GM12875 (cell line): ENCODE data around the gene KIF15.
"Not testable (repeated sequence)": the region's sequence is repeated elsewhere in the genome, so short reads cannot be mapped to it uniquely, and the experiment has no call there.

ENCODE experiments used
- H3K4me3 ChIP-seq: one replicate; pipeline ENCODE4 v1.5.1; 2011; ENCODE audit warnings: low read depth, low read length, control low read depth
- CTCF ChIP-seq: IDR thresholded peaks from 2 replicates; pipeline ENCODE4 v1.5.1; 2011; ENCODE audit warnings: low read depth, mild to moderate bottlenecking, control low read depth, inconsistent platforms, low read length, moderate library complexity, borderline replicate concordance; ENCODE audit not compliant: insufficient read depth

The KIF15 gene

GRCh38 chr3:44845528-44846520 is 84.2 kb downstream of the KIF15 start:
- no peak for TF ChIP-seq CTCF
- H3K4me3 ChIP-seq, result no peak overlapping the region

DNA sequence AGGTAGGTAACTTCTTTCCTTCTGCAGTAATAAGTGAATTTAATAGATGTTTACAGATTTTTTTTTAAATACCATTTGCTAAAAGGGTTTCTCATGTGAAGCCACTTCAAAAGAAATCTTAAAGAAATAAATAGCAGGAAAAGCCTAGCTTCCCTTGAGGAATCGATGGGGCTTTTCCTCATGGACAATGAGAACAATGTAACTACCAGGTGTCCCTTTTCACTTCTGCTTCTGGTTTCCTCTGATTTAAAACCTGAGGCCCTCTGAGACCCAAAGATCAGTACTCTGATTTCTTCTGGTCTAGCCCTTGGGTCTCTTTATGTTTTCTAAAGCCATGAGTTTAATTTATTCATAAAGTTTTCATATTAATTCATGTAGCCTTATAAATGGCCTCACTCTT is 87.0 kb downstream of the KIF15 start:
- no peak overlapping the region for H3K4me3 ChIP-seq
- no peak for TF ChIP-seq CTCF

DNA sequence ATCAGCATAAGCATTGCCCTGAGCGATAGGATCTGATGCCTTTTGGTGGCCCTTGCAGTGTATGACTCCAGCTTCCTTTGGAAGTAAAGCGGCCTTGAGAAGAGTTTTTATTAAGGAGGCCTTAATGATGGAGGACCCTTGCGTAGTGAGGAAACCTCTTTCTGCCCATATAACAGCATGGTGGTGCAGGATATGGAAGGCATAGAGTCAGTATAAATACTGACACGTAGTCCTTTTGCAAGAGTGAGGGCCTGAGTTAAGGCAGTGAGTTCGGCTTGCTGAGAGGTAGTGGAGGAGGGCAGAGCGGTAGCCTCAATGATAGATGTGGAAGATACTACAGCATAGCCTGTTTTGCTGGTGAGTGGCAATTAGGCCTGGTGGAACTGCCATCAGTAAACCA is 95.1 kb downstream of the KIF15 start:
- H3K4me3 ChIP-seq, result not testable (repeated sequence)

- TF ChIP-seq CTCF, result no peak
Observed at GRCh38 chr3:44860117-44860516, 98.5 kb downstream of the KIF15 start.

GRCh38 chr3:44861412-44862225 is 100.0 kb downstream of the KIF15 start, which contains the start of gene TMEM42:
TSS of gene TMEM42 (plus strand) at chr3:44861912. CDS start at chr3:44861925, 13 bp downstream.
- TF ChIP-seq CTCF, result 0 out of 2 replicates have a peak, but pooled peaks have one; percentile 5
- peak within 1 kb of the TSS; percentile 92 for H3K4me3 ChIP-seq

More at GRCh38 chr3:44860117-44860516, 98.5 kb downstream of the KIF15 start:
- H3K4me3 ChIP-seq, result no peak overlapping the region

DNA sequence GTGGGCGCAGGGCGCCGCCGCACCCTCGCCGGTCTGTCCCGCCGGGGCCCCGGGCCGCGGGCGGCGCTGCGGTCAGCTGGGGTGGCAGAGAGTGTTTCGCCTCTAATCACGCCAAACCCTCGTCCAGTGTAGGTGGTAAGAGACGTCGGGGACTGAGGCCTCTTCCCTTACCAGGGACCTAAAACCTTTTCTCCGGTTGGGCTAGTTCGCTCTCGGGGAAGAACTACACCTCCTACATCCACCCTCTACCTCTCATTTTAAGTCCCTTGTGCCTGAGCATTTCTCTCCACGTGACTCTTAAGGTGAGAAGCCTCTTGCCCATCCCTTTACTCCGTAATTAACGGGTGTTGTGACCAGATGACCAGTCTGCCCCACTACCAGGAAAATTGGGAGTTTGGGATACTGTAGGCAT is 100.6 kb downstream of the KIF15 start:
- no peak for TF ChIP-seq CTCF
- H3K4me3 ChIP-seq, result peak overlapping the region; percentile 92

DNA sequence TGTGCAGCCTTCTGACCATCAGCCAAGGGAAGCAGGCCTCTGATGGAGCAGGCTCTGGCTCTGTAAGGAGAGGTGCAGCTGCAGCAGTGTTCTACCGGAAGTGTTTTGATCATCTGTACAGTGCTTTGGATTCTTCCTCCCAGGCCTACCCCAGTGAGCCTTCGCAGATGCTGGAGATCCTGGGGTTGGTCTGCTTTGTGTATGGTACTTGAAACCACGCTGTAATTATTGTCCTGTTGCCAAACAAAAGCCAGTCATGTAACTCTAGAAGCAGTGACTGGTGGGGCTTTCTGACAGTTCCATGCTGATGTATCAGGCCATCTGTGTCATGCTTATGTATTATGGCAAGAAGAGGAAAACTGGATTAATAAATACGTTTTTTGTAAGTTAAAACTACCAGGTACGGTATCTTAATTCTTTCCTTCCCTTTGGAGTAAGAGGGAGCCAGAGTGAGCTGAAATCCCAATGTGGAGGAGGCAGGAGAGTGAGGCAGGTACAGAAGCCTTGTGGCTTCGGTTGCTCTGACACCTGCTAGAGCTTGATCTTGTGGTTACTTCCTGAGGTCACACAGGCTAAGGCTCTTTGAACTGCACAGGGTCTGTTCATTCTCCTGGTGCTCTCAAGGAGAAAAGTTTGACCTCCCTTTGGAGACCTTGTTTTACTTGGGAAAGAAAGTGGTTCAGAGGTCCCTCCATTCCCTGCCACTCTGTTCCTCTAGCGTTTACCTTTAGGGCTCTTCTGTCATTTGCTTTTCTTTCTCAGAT is 103.9 kb downstream of the KIF15 start:
- TF ChIP-seq CTCF, result no peak
- no peak overlapping the region for H3K4me3 ChIP-seq
